ENCODE measurements around the gene TFF2.

GRCh38 chr21:42363312-42363711 lies 12.5 kb upstream of the TFF2 start:
- TF ChIP-seq, protein P1, sequence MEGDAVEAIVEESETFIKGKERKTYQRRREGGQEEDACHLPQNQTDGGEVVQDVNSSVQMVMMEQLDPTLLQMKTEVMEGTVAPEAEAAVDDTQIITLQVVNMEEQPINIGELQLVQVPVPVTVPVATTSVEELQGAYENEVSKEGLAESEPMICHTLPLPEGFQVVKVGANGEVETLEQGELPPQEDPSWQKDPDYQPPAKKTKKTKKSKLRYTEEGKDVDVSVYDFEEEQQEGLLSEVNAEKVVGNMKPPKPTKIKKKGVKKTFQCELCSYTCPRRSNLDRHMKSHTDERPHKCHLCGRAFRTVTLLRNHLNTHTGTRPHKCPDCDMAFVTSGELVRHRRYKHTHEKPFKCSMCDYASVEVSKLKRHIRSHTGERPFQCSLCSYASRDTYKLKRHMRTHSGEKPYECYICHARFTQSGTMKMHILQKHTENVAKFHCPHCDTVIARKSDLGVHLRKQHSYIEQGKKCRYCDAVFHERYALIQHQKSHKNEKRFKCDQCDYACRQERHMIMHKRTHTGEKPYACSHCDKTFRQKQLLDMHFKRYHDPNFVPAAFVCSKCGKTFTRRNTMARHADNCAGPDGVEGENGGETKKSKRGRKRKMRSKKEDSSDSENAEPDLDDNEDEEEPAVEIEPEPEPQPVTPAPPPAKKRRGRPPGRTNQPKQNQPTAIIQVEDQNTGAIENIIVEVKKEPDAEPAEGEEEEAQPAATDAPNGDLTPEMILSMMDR (IDR thresholded peaks at IDR 0.05 in 4 of 5, conservative IDR thresholded peaks at IDR 0.05 in 1 of 5): no peak
- no peak for TF ChIP-seq POLR2A (IDR thresholded peaks at IDR 0.05)

All from gastrocnemius medialis (tissue), 4 donors.